Measurements from ENCODE around the gene TRAPPC11.
"Not testable (repeated sequence)": the region's sequence is repeated elsewhere in the genome, so short reads cannot be mapped to it uniquely, and the experiment has no call there.

TRAPPC11 gene

GRCh38 chr4:183721207-183722081 is 62.4 kb downstream of the TRAPPC11 start:
- DNase-seq (ENCODE audit: low spot score), result peak; percentile 51

- peak; percentile 27 for DNase-seq (ENCODE audit: low spot score)
Measured at GRCh38 chr4:183722731-183723560, 63.9 kb downstream of the TRAPPC11 start.

GRCh38 chr4:183723561-183724228 is 64.6 kb downstream of the TRAPPC11 start:
- DNase-seq (ENCODE audit: low spot score), result no peak

GRCh38 chr4:183725585-183725984 is 66.5 kb downstream of the TRAPPC11 start:
- DNase-seq (ENCODE audit: low spot score), result not testable (repeated sequence)

- DNase-seq (ENCODE audit: low spot score), result no peak
Measured at GRCh38 chr4:183727482-183727881, 68.4 kb downstream of the TRAPPC11 start.

- no peak for DNase-seq (ENCODE audit: low spot score)
Measured at GRCh38 chr4:183728223-183729068, 69.4 kb downstream of the TRAPPC11 start.

- DNase-seq (ENCODE audit: low spot score), result no peak
Measured at GRCh38 chr4:183729069-183729406, 69.9 kb downstream of the TRAPPC11 start.

- DNase-seq (ENCODE audit: low spot score), result no peak
Measured at GRCh38 chr4:183729430-183730328, 70.6 kb downstream of the TRAPPC11 start.

GRCh38 chr4:183732296-183732695 is 73.2 kb downstream of the TRAPPC11 start:
- no peak for DNase-seq (ENCODE audit: low spot score)

- DNase-seq (ENCODE audit: low spot score), result no peak
Measured at GRCh38 chr4:183733181-183733580, 74.1 kb downstream of the TRAPPC11 start.

- no peak for DNase-seq (ENCODE audit: low spot score)
Measured at GRCh38 chr4:183738081-183738673, 79.1 kb downstream of the TRAPPC11 start.

- no peak for DNase-seq (ENCODE audit: low spot score)
Measured at GRCh38 chr4:183738961-183739360, 79.9 kb downstream of the TRAPPC11 start.

GRCh38 chr4:183746305-183747229 is 87.5 kb downstream of the TRAPPC11 start:
- no peak for DNase-seq (ENCODE audit: low spot score)

GRCh38 chr4:183747380-183747779 is 88.3 kb downstream of the TRAPPC11 start:
- DNase-seq (ENCODE audit: low spot score), result no peak

GRCh38 chr4:183747931-183748670 is 89.0 kb downstream of the TRAPPC11 start:
- DNase-seq (ENCODE audit: low spot score), result no peak

GRCh38 chr4:183751106-183751505 is 92.0 kb downstream of the TRAPPC11 start:
- no peak for DNase-seq (ENCODE audit: low spot score)

- DNase-seq (ENCODE audit: low spot score), result no peak
Measured at GRCh38 chr4:183755596-183755995, 96.5 kb downstream of the TRAPPC11 start.

- no peak for DNase-seq (ENCODE audit: low spot score)
Measured at GRCh38 chr4:183757060-183757459, 98.0 kb downstream of the TRAPPC11 start.
